ENCODE data around the gene BTRC.
A peak's percentile ranks its signal among the peaks of the same experiment; 100 is the strongest.
"Not testable (repeated sequence)": the region's sequence is repeated elsewhere in the genome, so short reads cannot be mapped to it uniquely, and the experiment has no call there.

BTRC gene

DNA sequence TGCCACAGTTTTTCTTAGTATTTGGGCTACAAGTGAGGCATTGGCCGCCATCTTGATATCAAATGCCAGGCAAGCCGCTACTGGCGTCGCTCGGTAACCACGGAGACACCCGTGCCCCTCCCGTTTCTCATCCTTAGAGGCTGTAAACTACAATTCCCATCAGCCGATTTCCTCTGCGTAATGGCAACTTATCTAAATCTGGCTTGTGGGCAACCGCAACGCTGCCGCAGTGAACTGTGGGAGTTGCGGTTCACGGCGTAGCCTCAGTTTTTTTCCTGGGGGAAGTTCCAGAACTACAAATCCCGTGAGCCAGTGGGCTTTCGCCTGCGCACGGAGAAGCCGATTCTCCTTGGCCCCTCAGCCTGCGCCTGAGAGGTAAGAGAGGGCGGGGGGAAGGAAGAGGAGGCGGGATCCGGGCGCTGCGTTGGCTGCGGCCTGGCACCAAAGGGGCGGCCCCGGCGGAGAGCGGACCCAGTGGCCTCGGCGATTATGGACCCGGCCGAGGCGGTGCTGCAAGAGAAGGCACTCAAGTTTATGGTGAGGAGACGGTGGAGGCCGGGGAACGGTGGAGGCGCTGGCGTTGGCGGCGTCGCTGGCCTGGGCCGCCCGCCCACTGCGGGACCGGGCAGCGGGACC lies at the start of gene BTRC:
BTRC (plus strand) TSS at position 474 of the 636 bp plus-strand sequence; CDS start at position 490, 16 bp downstream.
- peak; percentile 98 for DNase-seq (ENCODE audit: low read depth, low spot score)
- peak within 1 kb of the TSS; percentile 75 for H3K27ac ChIP-seq

DNA sequence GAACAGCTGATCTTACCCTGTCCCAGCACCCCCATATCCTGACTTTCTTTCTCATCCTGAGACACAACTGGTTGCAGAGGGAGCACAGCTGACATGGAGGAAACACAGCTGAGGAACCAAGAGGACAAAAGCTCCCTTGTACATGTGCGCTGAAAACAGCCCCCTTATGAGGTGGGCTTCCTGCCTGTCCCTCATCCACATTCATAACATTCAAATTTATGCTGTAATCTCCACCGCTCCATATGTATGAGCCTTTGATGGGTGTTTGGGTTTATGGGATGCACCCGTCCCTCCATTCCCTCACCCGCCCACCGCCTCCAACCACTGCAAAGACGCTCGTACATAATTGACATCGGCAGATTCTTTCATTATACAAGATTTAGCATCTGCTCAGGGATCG lies 49.6 kb upstream of the BTRC start:
- no peak for DNase-seq (ENCODE audit: low read depth, low spot score)

DNA sequence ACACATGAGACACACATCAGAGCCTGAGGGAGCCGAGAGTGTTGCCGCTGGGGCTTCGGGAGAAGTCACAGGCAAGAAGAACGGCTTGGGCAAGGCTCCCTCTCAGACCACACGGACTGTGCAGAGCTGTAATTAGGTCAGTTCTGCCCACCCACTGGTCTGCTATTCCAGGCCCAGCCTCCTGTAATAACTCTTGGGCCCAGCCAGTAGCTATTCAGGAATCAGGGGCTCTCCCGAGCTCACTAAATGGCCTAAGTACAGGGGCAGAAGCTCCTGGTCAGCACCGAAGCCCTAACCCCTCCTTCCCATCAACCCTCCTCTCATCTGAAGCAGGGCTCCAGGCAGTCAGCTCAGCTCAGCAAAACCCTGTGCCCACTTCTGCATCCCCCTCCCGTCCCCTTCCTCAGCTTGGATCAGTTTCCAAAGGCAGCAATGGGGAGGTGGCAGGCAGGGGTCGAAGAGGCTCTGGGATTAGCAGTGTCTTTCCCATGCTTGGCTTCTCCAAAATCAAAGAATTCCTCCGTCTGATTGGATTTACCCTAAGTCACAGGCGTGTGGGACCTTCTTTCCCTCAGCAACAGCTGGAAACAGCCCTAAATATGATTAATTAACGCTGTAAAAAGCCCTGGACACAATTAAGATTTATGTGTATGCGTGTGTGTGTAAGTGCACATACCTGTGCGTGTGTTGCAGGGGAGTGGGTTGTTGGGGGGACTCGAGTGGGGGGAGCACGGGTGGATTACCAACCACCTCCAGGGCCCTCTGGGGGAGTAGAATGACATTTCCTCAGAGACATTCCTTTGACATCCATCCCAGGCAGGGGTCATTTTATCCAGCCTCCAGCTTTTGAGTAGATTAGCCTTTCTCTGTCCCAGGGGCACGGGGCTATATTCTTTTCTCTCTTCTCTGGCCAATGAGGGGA lies 48.4 kb upstream of the BTRC start:
- DNase-seq (ENCODE audit: low read depth, low spot score), result no peak
- no peak overlapping the region for H3K27ac ChIP-seq

More for the DNA sequence above, 49.6 kb upstream of the BTRC start:
- no peak overlapping the region for H3K27ac ChIP-seq

DNA sequence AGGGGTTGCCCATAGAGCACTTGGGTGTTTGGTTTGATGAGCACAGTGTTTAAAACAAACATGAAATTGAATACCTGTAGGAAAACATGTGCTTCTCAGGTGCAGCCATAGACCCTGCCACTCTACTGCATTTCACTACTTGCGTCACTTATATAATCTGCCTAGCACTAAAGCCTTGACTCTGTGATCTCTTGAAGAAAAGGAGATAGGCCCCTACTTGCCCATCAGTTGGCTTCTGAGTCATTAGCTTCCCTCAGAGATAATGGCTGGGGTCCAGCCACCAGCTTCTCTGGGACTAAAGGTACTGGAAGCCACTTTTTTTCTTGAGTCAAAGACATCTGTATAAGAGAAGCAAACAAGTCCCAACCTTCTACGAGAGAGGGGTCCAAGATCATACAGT lies 45.9 kb upstream of the BTRC start:
- peak overlapping the region; percentile 25 for H3K27ac ChIP-seq
- DNase-seq (ENCODE audit: low read depth, low spot score), result peak; percentile 51

DNA sequence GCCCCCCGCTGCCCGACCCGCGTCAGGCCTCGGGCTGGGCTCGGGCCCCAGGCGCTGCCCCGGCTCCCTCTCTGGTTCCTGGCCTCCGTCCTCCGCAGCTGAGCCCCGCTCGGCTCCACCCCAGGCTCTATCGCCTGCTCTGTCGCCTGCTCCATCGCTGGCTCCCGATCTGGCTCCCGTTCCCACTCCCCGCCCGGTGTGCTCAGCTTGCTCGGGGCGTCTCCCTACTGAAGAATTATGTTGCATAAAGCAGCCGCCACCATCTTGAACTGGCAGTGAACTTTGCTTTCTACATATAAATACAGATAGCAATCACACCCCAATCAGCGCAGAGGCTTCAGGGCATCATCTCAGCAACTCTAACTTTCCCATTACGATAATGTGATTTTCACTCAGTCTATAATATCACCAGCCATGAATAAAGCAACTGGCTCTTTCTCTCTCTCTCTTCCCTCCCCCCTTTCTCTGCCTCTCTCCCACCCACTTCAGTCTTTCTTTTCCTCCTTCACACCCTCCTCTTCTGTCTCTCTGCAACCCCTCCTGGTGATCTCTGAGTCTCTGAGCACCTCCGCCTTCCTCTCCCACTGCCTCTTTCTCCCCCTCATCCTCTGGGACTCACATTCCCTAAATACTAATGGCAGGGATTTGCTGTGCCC lies 43.3 kb upstream of the BTRC start:
- no peak overlapping the region for H3K27ac ChIP-seq
- DNase-seq (ENCODE audit: low read depth, low spot score), result no peak

DNA sequence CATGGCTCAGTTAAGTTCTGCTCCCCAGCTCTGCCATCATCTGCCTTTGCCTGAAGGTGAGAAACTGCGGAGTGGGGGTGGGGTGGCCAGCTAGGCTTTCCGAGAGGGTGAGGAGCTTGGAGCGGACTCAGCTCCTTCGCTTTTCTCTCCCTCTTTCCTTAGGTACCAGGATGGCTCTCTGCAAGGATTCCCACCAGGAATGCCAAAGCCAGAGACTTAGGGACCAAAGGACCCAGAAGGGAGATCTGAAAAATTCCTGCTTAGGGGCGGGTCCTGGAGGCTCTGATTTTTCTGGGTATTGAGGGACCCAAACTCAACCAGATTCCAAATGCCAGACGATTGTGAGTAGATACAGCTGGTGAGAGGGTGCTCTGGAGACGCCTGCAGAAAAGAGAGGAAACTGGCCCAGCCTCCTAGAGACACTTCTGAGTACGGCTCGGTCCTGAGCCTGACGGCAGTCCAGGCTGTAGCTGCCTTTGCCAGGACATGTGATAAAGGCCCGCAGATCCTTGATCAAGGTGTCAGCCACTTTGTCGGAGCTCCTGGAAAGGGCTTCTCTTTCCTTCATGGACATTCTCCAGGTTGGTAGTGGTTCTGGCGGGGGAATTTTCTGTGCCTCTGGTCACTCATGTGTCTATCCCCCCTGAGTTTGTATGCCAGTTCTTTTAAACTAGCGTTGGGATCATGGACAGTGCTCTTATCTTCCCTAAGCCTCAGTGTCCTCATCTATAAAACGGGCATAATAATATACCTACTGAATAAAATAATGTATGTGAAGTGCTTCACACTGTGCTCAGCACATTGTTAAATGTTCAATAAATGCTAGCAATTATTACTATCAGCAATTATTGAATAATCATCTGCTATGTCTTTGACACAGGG lies 42.5 kb upstream of the BTRC start:
- DNase-seq (ENCODE audit: low read depth, low spot score), result no peak
- H3K27ac ChIP-seq, result no peak overlapping the region

DNA sequence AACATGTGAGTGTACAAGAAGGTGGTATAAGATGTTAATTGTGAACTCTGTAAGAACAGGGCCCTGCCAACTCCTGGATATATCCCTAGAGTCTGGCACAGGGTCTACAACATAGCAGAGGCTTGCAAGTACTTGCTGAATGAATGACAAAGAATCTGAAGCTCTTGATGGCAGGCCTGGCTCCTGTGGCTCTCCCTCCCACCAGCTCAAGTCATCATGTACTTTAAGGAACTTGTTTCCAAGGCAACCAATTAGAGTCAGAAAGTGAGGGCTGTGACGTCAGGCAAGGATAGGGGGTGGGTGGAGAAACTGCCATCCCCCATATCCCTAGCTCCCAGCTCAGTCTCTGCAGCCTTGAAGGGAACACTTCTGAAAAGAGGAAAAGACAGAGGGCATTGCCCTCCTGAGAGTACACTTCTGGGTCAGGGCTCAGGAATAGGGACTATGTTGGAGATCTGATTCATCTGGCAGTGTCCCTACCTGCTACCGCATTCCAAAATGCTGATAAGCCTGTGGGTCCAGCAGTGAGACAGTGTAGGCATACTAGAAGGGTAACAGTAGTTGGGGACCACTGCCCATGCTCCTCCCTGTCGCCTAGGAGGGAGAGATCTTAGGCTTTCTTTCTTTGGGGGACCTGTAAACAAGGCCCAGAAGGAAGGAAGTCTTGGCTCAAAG lies 34.6 kb upstream of the BTRC start:
- H3K27ac ChIP-seq, result no peak overlapping the region
- no peak for DNase-seq (ENCODE audit: low read depth, low spot score)

DNA sequence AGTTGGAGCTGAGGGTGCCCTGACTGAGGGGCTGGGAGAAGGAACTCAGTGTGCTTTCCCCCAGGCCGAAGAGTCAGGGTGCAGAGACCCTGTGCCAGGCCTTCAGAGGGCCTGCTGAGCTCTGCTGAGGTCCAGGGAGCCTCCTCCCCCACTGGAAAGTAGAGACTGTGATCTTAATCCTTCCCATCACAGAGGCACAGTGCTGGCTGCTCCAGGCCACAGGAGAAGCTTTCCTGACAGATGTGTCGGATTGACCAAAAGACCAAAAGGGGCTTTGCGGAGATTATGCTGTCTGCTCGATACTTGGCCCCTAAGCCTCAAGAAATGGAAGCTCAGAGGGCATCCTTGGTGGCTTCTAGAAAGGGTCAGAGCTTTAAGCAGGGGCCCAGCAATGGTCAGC lies 32.9 kb upstream of the BTRC start:
- no peak overlapping the region for H3K27ac ChIP-seq
- no peak for DNase-seq (ENCODE audit: low read depth, low spot score)

DNA sequence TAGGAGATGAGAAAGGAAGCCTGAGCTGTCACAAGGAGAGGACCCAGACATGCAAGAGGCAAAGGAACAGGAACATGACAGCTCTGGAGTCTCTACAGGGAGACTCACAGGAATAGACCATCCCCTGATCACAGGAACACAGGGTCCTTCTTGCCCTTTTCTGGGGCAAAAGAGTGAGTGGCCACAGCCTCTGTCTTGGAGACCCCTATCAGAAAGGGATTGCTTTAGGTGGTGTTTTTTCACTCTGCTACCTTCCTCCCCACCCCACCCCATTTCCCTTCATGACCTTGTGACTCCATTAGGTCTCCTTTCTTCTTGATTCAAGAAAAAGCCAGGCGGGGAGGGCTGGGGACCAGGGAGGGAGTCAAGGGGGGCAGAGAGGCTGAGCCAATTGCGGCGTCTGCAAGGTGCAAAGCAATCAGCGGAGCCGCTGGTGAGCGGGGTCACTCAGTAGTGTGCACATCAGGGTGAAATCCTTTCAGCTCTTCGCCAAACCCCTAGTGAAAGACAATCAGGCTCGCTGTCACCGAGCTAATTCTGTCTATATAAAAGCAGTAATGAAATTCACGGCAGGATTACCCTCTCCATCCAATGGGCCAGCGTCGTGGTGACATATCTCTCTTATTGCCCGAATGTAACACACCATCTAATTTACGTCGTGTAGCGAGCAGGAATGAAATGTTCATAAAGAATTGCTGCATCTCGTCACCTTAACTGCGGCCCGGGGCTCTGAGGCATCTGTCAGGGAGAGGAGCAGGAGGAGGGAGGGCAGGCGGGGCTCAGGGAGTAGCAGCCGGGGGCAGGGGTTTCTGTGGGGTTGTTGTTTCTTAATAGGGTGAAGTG lies 31.5 kb upstream of the BTRC start:
- H3K27ac ChIP-seq, result no peak overlapping the region
- no peak for DNase-seq (ENCODE audit: low read depth, low spot score)

DNA sequence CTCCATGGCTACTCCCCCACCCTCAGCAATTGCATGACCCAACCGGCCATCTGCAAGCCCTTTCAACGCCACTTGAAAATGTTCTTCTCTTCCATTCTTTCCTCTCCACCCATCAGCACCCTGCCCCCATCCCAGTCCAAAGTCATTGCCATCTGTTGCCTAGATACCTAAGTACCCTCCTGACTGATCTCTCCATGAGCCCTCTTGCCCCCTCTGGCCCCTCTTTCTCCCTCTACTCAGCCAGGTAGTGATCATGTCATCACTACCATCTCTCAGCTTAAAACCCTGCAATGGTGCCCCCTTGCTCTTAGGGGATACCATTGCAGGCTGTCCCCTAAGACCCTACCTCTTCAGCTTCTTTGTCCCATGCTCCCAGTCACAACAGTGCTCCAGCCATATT lies 30.5 kb upstream of the BTRC start:
- no peak overlapping the region for H3K27ac ChIP-seq
- DNase-seq (ENCODE audit: low read depth, low spot score), result no peak

DNA sequence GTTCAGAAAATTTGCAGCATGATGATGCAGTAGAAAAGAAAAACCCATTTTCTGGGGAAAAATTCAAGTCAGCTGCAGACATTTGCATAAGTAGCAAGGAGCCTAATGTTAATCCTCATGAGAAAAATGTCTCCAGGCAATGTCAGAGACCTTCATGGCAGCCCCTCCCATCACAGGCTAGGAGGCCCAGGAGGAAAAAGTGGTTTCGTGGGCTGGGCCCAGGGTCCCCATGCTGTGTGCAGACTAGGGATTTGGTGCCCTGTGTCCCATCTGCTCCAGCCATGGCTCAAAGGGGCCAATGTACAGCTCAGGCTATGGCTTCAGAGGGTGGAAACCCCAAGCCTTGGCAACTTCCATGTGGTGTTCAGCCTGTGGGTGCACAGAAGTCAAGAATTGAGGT lies 26.5 kb upstream of the BTRC start:
- not testable (repeated sequence) for DNase-seq (ENCODE audit: low read depth, low spot score); H3K27ac ChIP-seq

DNA sequence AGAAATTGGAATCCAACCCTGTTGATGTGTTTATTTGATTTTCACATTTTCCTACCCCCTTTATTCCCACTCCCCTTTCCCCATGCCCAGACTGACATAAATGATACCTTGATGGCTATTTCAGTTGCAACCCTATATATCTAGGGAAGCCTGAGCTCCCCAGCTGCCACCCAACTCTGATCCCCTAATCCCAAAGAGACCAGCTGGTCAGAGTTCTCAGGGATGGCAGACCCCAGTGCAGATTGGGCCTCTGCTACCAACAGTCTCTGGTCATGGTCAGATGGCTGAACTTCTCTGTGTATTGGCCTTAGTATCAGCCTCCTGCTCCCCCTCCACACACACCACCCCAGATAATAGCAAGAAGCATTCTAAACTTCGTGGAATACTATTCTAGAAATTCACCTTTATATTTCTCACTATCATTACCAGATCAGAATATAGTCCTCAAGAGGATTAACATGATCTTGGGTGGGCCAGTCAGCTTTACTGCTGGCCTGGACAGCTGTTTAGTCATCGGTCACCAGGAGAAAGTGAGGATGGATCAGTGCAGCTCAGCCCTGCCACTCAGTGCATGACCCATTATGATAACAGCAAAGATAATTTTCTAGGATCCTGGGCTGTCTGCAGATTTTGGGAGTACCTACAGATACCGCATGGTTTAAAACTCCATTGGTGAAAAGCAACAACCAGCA lies 24.5 kb upstream of the BTRC start:
- no peak overlapping the region for H3K27ac ChIP-seq
- DNase-seq (ENCODE audit: low read depth, low spot score), result no peak

DNA sequence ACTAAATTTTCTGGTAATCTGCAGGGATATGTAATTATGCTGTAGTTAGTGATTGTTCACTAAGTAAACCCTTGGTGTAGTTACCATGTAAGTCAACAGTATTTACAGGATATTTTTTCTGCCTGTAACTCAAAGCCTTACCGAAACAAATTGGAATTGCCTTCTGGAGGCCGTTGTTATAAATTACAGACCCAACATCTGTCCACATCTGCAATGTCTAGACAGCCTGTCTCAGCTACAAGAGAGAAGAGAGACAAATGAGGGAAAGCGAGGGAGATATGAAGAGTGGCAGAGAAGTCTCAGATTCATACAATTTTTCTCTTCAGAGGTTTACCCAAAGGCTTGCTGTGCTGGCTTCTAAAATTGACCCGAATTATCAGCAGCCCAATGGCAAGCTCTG lies 23.7 kb upstream of the BTRC start:
- no peak for DNase-seq (ENCODE audit: low read depth, low spot score)
- no peak overlapping the region for H3K27ac ChIP-seq

DNA sequence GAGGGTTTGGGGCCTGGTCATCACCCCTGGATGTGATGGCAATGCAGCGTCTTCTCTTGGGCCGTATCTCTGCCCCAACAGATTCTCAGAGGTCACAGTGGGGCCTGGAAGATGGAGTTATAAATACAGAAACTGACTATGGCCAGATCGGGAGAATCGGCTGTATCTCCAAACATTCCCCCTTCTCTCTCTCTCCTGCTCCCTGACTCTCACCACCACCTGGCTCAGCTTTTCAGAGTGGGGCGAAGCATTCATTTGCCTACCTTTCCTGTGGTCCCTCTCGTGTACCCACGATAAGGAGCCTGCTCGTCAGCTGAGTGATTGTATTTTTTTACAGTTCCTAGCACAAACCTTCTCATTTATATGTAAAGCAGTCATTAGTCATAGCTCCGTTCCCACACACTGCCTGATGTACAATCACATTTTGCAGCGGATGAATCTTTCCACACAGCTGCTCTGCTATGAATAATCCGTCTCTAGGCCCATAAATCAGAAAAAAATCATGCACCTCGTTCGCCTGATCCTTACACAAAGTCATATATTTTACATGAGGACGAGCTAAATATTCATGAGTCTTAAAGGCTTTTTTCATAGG lies 23.2 kb upstream of the BTRC start:
- H3K27ac ChIP-seq, result no peak overlapping the region
- peak; percentile 72 for DNase-seq (ENCODE audit: low read depth, low spot score)

DNA sequence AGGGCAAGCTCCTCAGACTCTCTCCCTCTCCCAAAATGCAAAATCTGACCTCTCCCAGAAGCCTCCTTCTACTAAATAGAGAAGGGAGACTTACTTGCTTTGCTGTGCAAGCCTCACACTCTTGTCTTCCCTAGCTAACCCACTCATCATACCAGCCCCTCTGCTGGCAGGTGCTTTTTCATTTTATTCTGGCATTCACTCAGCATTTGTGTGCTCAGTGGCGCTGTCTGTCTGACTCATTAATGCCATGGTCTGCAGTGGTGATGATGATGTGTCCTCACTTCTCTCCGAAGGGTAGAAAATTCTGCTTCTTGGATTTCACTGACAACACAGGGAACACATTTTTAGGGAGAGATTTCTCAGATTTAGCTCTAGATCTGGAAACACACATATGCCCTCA lies 22.0 kb upstream of the BTRC start:
- no peak for DNase-seq (ENCODE audit: low read depth, low spot score)
- no peak overlapping the region for H3K27ac ChIP-seq

DNA sequence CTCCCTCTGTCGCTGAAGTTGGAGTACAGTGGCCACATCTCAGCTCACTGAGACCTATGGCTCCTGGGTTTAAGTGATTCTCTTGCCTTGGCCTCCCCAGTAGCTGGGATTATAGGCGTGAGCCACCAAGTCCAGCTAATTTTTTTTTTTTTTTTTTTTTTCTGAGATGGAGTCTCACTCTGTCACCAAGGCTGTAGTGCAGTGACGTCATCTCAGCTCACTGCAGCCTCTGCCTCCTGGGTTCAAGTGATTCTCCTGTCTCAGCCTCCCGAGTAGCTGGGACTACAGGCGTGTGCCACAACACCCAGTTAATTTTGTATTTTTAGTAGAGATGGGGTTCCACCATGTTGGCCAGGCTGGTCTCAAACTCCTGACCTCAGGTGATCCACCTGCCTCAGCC lies 19.7 kb upstream of the BTRC start:
- not testable (repeated sequence) for DNase-seq (ENCODE audit: low read depth, low spot score); H3K27ac ChIP-seq

DNA sequence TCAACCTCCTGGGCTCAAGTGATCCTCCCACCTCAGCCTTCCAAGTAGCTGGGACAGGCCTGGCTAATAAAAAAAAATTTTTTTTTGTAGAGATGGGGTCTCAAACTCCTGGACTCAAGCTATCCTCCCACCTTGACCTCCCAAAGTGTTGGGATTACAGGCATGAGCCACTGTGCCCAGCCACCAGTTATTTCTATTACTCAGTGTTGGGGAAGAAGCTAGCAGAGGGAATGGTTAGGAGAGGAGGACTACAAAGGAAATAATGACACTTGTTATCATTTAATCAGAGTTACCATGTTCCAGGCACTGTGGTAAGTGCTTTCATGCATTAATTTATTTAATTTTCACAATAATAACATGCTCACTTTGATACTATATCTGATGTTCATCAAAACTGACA lies 17.6 kb upstream of the BTRC start:
- no peak for DNase-seq (ENCODE audit: low read depth, low spot score)
- H3K27ac ChIP-seq, result no peak overlapping the region

DNA sequence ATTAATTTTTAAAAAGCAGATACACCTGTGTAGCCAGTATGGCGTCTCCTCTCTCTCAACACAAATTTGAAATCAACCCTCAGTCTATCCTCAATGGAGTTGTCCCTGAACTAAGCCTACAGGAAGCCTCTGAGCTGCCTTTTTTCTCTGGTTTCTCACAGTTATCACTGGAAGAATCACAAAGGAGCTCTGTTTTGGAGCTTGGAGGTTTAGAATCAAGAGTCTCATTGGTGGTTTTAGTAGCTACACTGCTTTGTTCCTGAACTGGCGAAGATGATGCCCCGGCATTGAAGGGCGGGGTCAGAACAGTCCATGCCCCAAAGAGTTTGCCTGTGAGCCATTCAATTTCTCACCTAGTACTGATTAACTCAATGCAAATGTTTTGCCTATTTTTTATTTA lies 16.1 kb upstream of the BTRC start:
- DNase-seq (ENCODE audit: low read depth, low spot score), result no peak
- no peak overlapping the region for H3K27ac ChIP-seq
